K562 (cell line): ENCODE data around the gene STPG2. TPM values are rescaled to one million over a fixed set of nuclear protein-coding genes. Genes with fewer than 3 reads are reported as not detected.

Experiments used
- PTBP1 ChIP-seq: fragments of 200-400 bp; formaldehyde crosslinking; IDR thresholded peaks from 2 replicates; pipeline ENCODE4 v1.6.1; 2017; ENCODE audit warnings: low read depth, low read length
- REST ChIP-seq, 2 experiments: fragments of 450-650 bp; formaldehyde crosslinking in 1 of 2; IDR thresholded peaks; 2 replicates each; pipeline versions ENCODE4 v1.4.0 to v1.6.1; 2014 to 2020; ENCODE audit warnings: mild to moderate bottlenecking in 2 of 2, borderline replicate concordance in 1 of 2, low read depth in 1 of 2
- ZC3H11A ChIP-seq: IDR thresholded peaks from 2 replicates; pipeline ENCODE4 v1.6.1; 2012; ENCODE audit warnings: low read depth, low read length, improper control_type of control experiment
- ZNF253 ChIP-seq: fragments of 250-450 bp; sonication (Bioruptor Pico); conservative IDR thresholded peaks from 2 replicates; pipeline ENCODE4 v1.6.1; 2021; ENCODE audit warnings: mild to moderate bottlenecking
- polyA plus RNA-seq, 8 experiments: library from polyadenylated mRNA; depleted of rRNA in 4 of 8; stranded (reverse) in 5 of 8; unstranded in 3 of 8; fragments of >200 nt; fragmentation: Nextera tagmentation in 2 of 8; fragmentation: Illumina TruSeq in 1 of 8; extraction: Ambion mirVana in 2 of 8; extraction: Trizol in 1 of 8; gene quantifications; 2 replicates each; pipeline versions ENCODE4 v1.2.1 to v1.2.3, GENCODE V29; 2011 to 2014; ENCODE audit warnings: inconsistent platforms in 1 of 8, missing spikeins in 1 of 8
- total RNA-seq, 7 experiments: library from RNA; depleted of rRNA in 6 of 7; stranded (reverse); fragments of >200 nt in 6 of 7; fragmentation: Illumina TruSeq in 2 of 7; extraction: Trizol in 2 of 7; gene quantifications; 2 replicates each; pipeline versions ENCODE4 v1.2.1 to v1.2.3, GENCODE V29; 2011 to 2021; ENCODE audit warnings: low replicate concordance in 1 of 7

Gene STPG2
- total and polyA plus RNA-seq, 9 of the 15 experiments (the other 6 are each of a cell fraction or from before 2014, with no cell fraction given), result not detected

DNA sequence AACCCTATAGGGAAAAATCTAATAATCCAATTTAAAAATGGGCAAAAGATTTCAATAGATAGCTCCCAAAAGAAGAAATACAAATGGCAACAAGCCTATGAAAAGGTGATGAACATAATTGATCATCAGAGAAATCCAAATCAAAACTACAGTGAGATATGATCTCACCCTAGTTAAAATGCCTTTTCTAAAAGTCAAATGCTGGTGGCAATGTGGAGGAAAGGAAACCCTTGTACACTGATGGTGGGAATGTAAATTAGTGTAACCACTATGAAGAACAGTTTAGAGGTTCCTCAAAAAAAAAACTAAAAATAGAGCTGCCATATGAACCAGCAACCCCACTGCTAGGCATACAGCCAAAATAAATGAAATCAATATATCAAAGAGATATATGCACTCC lies 44.5 kb downstream of the STPG2 start (continued):
- TF ChIP-seq ZNF253 (CRISPR knock-in tag) (no peak), ZC3H11A (no peak), PTBP1 (no peak), REST (IDR thresholded peaks at IDR 0.05; ENCODE audit: borderline replicate concordance) (no peak), REST (CRISPR knock-in tag; IDR thresholded peaks at IDR 0.05; ENCODE audit: low read depth) (no peak)
